ENCODE results near the gene ITPRID2.
A peak's percentile ranks its signal among the peaks of the same experiment; 100 is the strongest.

Gene ITPRID2

DNA sequence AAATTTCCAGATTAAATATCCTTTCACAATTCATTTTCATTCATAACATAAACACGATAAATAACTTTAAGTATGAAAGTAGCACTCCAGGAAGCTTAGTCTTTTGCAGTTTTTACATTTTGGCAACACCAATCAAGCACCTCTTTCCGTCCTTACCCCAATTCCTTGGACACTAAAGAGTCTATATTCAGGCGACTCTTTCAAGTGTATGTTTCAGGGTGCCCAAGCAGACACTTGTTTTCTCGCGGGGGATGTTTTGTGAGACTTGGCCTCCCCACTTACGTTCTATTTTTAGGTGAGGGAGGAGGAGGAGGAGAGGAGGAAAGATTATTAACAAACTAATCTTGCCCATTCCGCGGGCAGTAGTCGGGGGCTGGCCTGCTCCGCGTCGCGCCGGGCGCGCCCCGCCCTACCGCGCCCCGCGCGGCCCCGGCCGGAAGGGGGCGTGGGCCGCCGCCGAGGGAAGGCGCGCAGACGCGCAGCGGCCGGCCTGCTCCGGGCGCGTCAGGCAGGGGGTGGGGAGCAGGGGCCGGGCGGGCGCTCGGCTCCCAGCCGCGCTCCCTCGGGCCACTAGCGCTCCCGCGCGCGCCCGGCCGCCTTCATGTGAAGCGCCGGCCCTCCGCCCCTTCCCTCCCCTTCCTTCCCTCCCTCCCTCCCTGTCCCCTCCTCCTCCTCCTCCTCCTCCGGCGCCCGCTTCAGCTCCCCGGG is at the start of gene ITPRID2:
Gene ITPRID2, plus strand, starts transcription at position 473 of the 708 bp plus-strand sequence. CDS start 337 bp downstream, outside the sequence.
- DNase-seq, result peak; percentile 6

DNA sequence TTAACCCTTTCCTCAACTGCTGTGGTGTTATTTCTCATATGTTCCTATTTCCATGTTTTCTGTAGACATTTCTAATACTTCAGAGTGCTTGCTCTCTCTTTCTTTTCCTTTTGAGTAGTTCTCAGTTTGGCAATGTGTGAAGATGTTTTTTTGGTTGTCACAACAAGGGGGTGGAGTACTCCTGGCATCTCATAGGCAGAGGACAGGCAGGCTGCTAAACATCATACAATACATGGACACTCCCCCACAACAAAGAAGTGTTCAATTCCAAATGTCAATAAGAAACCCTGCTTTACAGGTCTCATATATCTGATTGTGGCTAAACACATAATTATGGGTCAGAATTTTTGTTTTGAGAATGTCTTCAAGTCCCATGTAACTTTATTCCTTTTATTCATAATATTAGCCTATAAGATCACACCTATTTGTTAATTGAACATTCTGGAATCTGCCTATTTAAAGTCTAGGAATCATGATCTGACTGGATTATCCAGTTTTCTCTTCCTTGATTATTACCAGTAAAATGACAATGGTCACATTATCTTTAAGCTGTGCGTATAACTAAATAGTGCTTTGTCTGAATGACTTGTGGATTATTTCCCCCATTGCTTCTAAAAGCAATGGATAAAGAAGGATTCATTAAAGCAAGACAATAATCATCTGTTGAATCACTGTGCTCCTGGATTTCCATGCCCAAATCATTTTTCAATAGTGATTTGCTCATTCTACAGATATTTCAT is 46.8 kb upstream of the ITPRID2 start:
- DNase-seq, result no peak

GRCh38 chr2:181846399-181847197 is 44.9 kb upstream of the ITPRID2 start:
- no peak for DNase-seq

DNA sequence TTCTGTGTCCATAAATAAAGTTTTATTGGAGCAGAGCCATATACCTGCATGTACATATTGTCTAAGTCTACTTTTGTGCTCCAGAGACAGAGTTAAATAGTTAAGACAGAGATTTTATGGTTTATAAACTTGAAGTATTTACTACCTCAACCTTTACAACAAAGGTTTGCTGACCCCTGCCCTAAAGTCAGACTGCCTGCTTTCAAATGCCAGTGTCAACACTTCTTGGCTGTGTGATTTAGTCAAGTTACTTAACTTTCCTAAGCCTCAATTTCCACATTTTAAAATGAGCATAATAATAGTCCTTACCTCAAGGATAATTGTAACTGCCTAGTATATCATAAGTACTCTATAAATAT is 44.4 kb upstream of the ITPRID2 start:
- DNase-seq, result no peak

DNA sequence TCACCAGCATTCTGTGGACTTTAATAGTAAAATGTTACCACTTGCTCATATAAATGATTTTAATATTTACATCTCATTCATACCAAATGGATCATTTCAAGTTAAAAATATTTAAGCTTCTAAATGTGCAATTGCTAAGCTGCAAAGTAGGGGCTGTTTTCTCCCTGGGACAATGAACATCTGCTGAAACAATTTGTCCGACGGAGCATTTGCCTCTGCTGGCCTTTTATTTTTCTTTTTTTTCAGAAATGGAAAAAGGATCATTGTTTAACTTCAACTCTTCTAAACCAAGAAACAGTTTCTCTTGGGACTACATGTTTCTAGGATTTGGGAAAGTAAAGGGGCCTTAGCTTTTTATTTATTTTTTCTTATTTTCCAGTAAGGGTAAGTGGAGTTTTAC is 43.8 kb upstream of the ITPRID2 start:
- DNase-seq, result no peak

GRCh38 chr2:181848261-181848886 is 43.2 kb upstream of the ITPRID2 start:
- no peak for DNase-seq

DNA sequence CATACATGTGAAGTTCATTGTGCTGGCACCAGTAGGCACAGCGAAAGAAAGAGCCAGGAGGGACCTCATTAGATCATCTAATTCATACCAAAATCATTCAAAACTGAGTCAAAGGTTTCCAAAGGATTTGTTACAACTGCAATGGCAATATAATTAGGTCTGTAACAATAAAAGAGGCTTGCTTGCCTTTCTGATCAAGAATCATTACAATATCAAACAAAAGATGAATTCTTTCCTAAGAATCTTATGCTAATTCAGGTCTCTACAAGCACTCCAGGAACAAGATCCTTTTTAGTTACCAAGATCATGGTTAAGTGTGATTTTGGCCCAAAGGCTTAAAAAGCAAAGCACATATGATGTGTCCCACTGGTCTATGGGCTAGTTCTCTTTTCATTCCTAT is 41.9 kb upstream of the ITPRID2 start:
- DNase-seq, result no peak

DNA sequence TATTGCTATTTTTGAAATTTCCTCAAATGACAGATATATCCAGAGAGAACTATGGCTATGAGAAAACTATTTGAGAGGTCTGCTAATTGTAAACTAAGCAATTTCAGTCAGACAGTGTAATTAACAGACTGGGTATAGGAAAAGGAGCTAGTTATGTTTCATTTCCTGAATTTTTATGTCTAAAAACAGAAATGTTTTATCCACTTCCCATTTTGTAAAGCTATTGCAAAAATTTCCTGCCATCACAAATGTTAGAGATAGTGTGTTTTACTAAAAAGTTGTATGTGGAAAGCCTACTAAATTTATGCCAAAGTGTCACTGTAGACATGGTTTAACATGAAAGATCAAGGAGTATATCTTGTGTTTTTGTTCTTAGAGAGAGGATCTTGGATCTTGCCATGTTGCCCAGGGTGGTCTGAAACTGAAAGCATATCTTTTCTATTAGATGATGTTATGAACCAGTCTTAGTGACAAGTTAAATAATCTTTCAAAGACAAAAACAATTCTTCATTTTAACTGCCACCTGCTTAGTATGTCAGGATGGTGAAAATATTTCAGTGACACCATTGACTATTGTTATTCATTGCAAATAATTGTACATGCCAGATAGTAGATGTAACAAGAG is 40.5 kb upstream of the ITPRID2 start:
- DNase-seq, result no peak

DNA sequence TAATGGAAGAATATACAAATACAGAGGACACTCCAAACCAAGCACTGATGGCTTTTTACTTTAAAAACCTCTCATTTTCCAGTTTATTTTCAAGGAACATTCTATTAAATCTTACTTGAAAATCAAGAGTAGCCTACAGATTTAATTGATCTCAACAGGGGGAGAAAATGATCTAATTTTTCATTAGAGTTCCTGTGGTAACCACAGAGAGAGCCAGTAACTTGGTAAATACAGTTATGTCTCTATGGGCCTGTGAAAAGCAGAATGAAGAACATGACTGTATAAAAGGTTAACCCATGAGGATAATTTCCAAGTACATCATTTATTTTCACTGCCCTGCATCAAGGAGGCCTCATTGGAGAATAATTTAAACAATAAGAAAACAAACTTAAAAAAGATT is 39.8 kb upstream of the ITPRID2 start:
- DNase-seq, result no peak

DNA sequence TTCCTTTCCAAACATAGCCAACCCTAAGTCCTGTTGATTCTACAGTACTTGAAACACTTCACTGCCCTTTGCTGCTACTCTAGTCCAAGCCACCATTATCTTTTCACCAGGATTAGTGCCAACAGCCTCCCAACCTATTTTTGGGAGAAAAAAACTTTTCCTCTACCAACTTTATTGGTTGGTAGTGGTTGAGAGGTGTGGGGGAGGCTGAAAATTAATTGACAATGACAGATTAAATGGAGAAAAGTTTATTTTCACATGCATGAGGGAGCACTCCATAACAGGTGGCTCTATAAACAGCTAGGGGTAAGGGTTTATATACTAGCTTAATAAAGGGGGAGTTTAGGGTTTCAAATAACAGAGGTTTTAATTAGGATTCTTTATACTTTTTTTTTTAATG is 37.8 kb upstream of the ITPRID2 start:
- DNase-seq, result peak; percentile 49

GRCh38 chr2:181857483-181857882 is 34.0 kb upstream of the ITPRID2 start:
- no peak for DNase-seq

DNA sequence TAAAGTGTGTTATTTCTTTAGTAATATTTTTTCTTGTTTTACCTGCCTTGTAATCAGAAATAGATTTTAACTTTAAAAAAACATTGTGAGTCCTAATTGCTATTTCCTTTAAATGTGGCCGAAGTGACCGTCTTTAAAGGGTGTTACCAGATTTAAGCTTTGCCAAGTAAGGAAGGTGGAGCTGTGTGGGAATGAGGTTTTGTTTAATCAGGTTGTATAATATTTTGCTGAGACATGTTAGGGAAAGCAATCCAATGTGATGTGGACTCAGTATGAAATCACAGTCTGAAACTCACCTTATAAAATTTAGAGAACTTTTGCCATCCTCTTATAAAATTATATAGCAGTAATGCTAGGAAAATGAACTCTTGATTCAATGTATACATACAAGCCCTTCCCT is 32.9 kb upstream of the ITPRID2 start:
- DNase-seq, result no peak

GRCh38 chr2:181859123-181859522 is 32.4 kb upstream of the ITPRID2 start:
- no peak for DNase-seq

- no peak for DNase-seq
Measured at GRCh38 chr2:181859803-181860202, 31.7 kb upstream of the ITPRID2 start.

DNA sequence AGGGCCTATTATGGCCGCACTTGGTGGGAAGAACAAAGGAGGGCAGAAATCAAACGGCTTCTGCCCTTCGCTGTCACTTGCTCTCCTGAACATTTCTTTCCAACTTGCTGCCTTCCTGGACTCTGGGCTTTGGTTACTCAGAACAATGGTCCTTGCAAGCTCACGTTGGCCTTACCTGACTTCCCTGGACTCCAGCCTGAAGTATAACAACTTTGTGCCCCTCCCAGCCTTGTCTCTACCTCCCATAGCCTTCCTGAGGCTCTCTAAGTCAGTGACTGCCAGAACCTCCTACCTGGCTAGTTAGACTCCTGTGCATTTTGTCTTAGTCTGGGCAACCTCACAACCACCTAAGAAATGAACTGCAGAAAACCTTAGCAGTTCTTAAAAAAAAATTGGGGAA is 30.2 kb upstream of the ITPRID2 start:
- no peak for DNase-seq

DNA sequence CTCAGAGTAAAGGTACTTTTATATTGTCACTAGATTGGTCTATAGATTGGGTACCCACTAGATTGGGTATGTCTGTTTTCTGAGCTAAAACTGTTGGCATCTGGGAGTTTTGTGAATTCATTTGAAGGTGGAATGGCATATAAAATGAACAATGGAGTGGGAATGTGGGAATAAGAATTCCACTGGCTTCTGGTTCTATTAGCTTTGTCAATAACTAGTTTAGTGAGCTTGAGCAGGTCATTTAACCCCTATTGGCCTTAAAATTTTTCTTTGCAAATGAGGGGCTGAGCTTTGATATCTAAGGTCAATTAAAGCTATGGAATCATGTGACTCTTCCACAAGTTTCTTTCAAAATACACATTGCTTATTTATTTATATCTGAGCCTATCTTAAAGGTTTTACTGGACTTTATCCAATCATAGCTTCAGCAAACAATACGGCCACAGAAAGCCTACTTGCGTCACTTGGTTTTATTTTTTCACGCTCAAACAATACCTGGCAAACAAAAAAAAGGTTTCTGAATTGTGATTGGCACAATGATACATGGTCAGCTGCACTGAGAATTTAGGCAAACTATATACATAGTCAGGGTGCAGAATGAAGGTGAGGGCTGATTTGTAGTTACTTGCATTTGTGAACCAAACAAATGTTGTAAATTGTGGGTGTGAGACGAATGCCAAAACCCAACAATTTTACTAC is 28.8 kb upstream of the ITPRID2 start:
- DNase-seq, result no peak

- DNase-seq, result no peak
Measured at GRCh38 chr2:181872178-181872577, 19.4 kb upstream of the ITPRID2 start.

GRCh38 chr2:181876614-181877063 is 14.9 kb upstream of the ITPRID2 start:
- DNase-seq, result no peak

DNA sequence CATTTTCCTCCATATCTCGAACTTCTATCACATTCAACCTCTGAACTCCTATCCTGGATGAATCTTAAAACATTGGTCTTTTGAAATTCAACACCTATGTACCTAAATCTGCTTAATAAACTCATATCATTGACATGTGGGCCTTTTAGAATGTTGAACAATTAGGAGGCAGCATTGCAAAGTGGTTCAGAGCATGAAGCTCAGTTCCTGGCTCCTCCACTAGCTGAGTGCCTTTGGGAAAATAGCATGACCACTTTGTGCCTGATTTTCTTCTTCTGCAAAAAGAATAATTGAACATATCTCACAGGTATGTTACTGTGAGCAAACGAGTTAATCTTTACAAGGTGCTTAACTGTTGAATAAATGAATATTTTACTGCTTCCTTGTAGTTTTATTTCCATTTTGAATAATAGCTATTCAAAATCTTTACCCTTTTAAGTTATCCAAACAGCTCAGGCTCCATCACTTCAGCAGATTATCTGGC is 14.3 kb upstream of the ITPRID2 start:
- no peak for DNase-seq

DNA sequence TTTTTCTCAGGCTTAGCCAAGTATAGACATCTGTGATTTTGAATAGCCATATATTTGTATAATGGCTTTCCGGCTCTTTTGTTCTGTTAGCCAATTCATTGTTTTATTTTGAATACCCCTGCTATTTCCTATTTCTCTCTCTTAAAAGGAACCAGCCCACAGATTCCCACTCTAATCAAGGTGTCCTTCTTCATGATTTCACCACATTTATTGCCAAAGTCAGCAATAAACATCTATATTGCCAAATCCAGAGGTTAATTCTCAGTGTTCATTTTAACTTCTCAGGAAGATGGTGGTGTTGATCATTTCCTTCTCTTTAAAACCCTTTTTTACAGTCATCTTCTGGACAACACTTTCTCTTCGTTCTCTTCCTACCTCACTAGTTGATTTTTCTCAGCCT is 13.1 kb upstream of the ITPRID2 start:
- no peak for DNase-seq

DNA sequence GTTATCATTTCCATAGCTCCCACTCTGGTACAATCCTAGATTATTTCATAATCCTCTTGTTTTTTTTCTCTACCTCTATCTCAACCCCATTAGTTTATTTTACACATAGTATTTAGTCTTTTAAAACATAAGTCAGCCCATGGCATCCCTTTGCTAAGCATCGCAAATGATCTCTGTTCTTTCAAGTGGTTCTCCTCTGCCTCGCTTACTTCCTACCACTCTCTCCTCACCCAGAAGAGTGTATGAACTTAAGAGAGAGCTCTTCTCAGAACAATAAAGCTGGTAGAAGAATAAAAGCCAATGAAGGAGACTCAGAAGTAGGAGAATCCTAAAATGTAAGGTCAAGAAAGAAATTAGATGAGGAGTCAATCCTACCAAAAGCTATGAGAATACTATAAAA is 12.2 kb upstream of the ITPRID2 start:
- no peak for DNase-seq

Data from NCI-H524 treated with DMSO at 0.1 percent for 48 hours (cell line).